Prostate gland (tissue), 2 donors: ENCODE measurements around the gene TAS2R41. TPM values are rescaled to one million over a fixed set of nuclear protein-coding genes. Genes with fewer than 3 reads are reported as not detected.

Source experiments
- DNase-seq: peaks from one replicate; pipeline ENCODE4 v3.0.0-alpha.2; 2019; ENCODE audit warnings: low spot score
- H3K27ac ChIP-seq, 2 donors: fragments of 200-600 bp; sonication (generic); 2 replicates each; pipeline ENCODE4 v1.5.1; 2017 to 2019
- H3K27me3 ChIP-seq: fragments of 200-600 bp; sonication (generic); replicated peaks from 2 replicates; pipeline ENCODE4 v1.5.1; 2019; ENCODE audit not compliant: insufficient read depth
- H3K36me3 ChIP-seq, 2 donors: fragments of 200-600 bp; sonication (generic); 1 replicate in 1 of 2; 2 replicates in 1 of 2; pipeline versions ENCODE4 v1.5.1 to v1.8.1; 2017 to 2019
- H3K4me1 ChIP-seq: fragments of 200-600 bp; sonication (generic); replicated peaks from 2 replicates; pipeline ENCODE4 v1.5.1; 2019
- H3K4me3 ChIP-seq, 2 donors: fragments of 200-600 bp; sonication (generic); 2 replicates each; pipeline ENCODE4 v1.5.1; 2017 to 2019
- H3K9me3 ChIP-seq: fragments of 200-600 bp; sonication (generic); 2 replicates; pipeline ENCODE4 v1.5.1; 2017
- CTCF ChIP-seq, 4 experiments: fragments of 200-600 bp in 2 of 4; fragments of 450-650 bp in 2 of 4; sonication (generic) in 2 of 4; IDR thresholded peaks; 1 replicate in 3 of 4; 2 replicates in 1 of 4; pipeline ENCODE4 v1.5.1; 2016 to 2019; ENCODE audit warnings: antibody characterized with exemption in 4 of 4, mild to moderate bottlenecking in 2 of 4, moderate library complexity in 2 of 4
- POLR2A ChIP-seq: fragments of 450-650 bp; IDR thresholded peaks from one replicate; pipeline ENCODE4 v1.6.1; 2016; ENCODE audit warnings: antibody characterized with exemption, mild to moderate bottlenecking
- POLR2AphosphoS5 ChIP-seq: sonication (generic); formaldehyde crosslinking; IDR thresholded peaks from one replicate; pipeline ENCODE4 v1.6.1; 2017; ENCODE audit warnings: antibody characterized with exemption
- WGBS: methylation state at CpG from one replicate; pipeline ENCODE4 v1.1.5; 2018; 5-methylcytosine and 5-hydroxymethylcytosine counted together
- intact Hi-C: fragments of 100-400 bp; cut with DNase I; formaldehyde crosslinking; loops from one replicate; pipeline ENCODE4 v1.14.2; 2022
- total RNA-seq, 2 donors: library from RNA; depleted of rRNA; stranded (reverse); fragments of >200 nt; gene quantifications; one replicate each; pipeline ENCODE4 v1.1.0, GENCODE V29; 2016

The TAS2R41 gene
- total RNA-seq, 2 donors from 2014 or later = 2.7 TPM; not detected in 1

- DNase-seq = no peak
- H3K4me3 ChIP-seq = no peak overlapping the region
- no peaks in the 10 kb centered on the region for H3K4me1 ChIP-seq
- H3K27ac ChIP-seq = no peak overlapping the region
- TF ChIP-seq POLR2AphosphoS5 = no peak
- TF ChIP-seq CTCF (IDR thresholded peaks at IDR 0.05) = no peak
- no peak for TF ChIP-seq POLR2A
- no peaks in the 10 kb centered on the region for H3K36me3 ChIP-seq
- no peaks in the 10 kb centered on the region for H3K27me3 ChIP-seq
- intact Hi-C loops = no loop called here
- H3K9me3 ChIP-seq = no peaks in the 10 kb centered on the region
- 61% methylated on average over 1 of the region's 1 CpG for WGBS
These were observed 16.9 kb downstream of the TAS2R41 start for GRCh38 chr7:143494622-143495021.

- H3K4me1 ChIP-seq = no peaks in the 10 kb centered on the region
- intact Hi-C loops = no loop called here
- H3K9me3 ChIP-seq = no peaks in the 10 kb centered on the region
- no peaks in the 10 kb centered on the region for H3K27me3 ChIP-seq
- no peak for DNase-seq
- H3K4me3 ChIP-seq = no peak overlapping the region
- no peak overlapping the region for H3K27ac ChIP-seq
- TF ChIP-seq POLR2A (no peak), POLR2AphosphoS5 (no peak), CTCF (IDR thresholded peaks at IDR 0.05) (no peak)
- H3K36me3 ChIP-seq = no peaks in the 10 kb centered on the region
These were observed 18.2 kb downstream of the TAS2R41 start for GRCh38 chr7:143495851-143496250.

GRCh38 chr7:143496263-143496662, 18.6 kb downstream of the TAS2R41 start:
- no peak overlapping the region for H3K4me3 ChIP-seq
- H3K27me3 ChIP-seq = no peaks in the 10 kb centered on the region
- intact Hi-C loops = no loop called here
- H3K9me3 ChIP-seq = no peaks in the 10 kb centered on the region
- no peak for DNase-seq
- H3K4me1 ChIP-seq = no peaks in the 10 kb centered on the region
- H3K27ac ChIP-seq = no peak overlapping the region
- no peaks in the 10 kb centered on the region for H3K36me3 ChIP-seq
- WGBS = 64% methylated on average over 3 of the region's 3 CpGs
- no peak for TF ChIP-seq POLR2AphosphoS5
- TF ChIP-seq POLR2A = no peak
- TF ChIP-seq CTCF (IDR thresholded peaks at IDR 0.05) = no peak

GRCh38 chr7:143497008-143497795, 19.5 kb downstream of the TAS2R41 start:
- intact Hi-C loops = no loop called here
- TF ChIP-seq POLR2AphosphoS5 = no peak
- no peak for TF ChIP-seq POLR2A
- no peak for TF ChIP-seq CTCF (IDR thresholded peaks at IDR 0.05)
- Histone ChIP-seq H3K36me3 (no peaks in the 10 kb centered on the region), H3K4me1 (no peaks in the 10 kb centered on the region), H3K4me3 (no peak overlapping the region), H3K27me3 (no peaks in the 10 kb centered on the region), H3K27ac (no peak overlapping the region), H3K9me3 (no peaks in the 10 kb centered on the region)
- no peak for DNase-seq
- WGBS = 90% methylated on average over 4 of the region's 4 CpGs

- WGBS = 24% methylated on average over 2 of the region's 2 CpGs
- no peak for DNase-seq
- no peak overlapping the region for H3K27ac ChIP-seq
These were observed 21.6 kb downstream of the TAS2R41 start for GRCh38 chr7:143499246-143499645.

More at GRCh38 chr7:143499246-143499645, 21.6 kb downstream of the TAS2R41 start:
- Histone ChIP-seq H3K4me3 (no peak overlapping the region), H3K9me3 (no peaks in the 10 kb centered on the region), H3K36me3 (no peaks in the 10 kb centered on the region), H3K4me1 (no peaks in the 10 kb centered on the region), H3K27me3 (no peaks in the 10 kb centered on the region)
- TF ChIP-seq CTCF (IDR thresholded peaks at IDR 0.05) (no peak), POLR2A (no peak), POLR2AphosphoS5 (no peak)
- intact Hi-C loops = no loop called here
